Skeletal muscle satellite cell (primary cell): ENCODE results near the gene ABCC1.
"Not testable (repeated sequence)": the region's sequence is repeated elsewhere in the genome, so short reads cannot be mapped to it uniquely, and the experiment has no call there.

Experiments
- H3K27me3 ChIP-seq: 2 replicates; pipeline ENCODE4 v1.7.0; 2013; ENCODE audit warnings: low read length; ENCODE audit not compliant: control insufficient read depth, insufficient read depth
- H3K36me3 ChIP-seq: 2 replicates; pipeline ENCODE4 v1.7.0; 2013; ENCODE audit warnings: mild to moderate bottlenecking, control low read depth, low read length; ENCODE audit not compliant: insufficient read depth
- H3K4me1 ChIP-seq: 2 replicates; pipeline ENCODE4 v1.7.0; 2013; ENCODE audit warnings: low read length; ENCODE audit not compliant: control insufficient read depth, insufficient read depth
- H3K4me2 ChIP-seq: 2 replicates; pipeline ENCODE4 v1.7.0; 2013; ENCODE audit warnings: mild to moderate bottlenecking, low read length
- H3K4me3 ChIP-seq: 2 replicates; pipeline ENCODE4 v1.7.0; 2013; ENCODE audit warnings: low read length
- H3K9ac ChIP-seq: 2 replicates; pipeline ENCODE4 v1.7.0; 2013; ENCODE audit warnings: mild to moderate bottlenecking, low read depth, low read length, moderate library complexity
- H3K9me3 ChIP-seq: replicated peaks from 2 replicates; pipeline ENCODE4 v1.7.0; 2013; ENCODE audit warnings: mild to moderate bottlenecking, control low read depth, low read length

The ABCC1 gene

DNA sequence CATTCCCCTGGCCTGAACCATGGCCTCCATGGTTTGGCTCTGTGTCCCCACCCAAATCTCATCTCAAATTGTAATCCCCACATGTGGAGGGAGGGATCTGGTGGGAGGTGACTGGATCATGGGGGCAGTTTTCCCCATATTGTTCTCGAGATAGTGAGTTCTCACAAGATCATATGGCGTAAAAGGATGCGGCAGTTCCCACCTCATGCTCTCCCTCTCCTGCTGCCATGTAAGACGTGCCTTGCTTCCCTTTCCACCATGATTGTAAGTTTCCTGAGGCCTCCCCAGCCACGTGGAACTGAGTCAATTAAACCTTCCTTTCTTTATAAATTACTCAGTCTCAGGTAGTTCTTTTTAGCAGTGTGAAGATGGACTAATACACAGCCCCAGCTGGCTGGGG lies 212.4 kb downstream of the ABCC1 start:
- H3K36me3 ChIP-seq, H3K4me3 ChIP-seq, H3K4me1 ChIP-seq, H3K4me2 ChIP-seq, H3K9ac ChIP-seq, H3K9me3 ChIP-seq: not testable (repeated sequence)
- H3K27me3 ChIP-seq: peaks cover 37% of the 10 kb centered on the region

DNA sequence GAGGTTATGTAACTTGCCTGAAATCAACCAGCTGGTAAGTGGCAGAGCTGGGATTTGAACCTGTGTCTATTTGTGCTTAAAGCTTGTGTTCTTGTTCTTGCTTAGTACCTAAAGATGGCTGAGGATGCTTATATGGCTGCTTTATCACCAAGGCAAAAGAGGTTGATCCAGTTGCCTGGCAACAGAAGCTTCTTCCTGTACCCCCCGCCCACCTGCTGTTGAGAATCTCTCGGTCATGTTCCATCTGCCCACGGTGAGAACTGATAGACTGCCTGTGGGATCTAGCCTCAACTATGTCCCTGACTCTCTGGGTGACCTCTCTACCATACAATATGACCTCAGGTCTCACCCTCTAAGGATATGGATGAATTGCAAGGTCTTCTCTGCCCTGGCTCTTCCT lies 213.2 kb downstream of the ABCC1 start:
- Histone ChIP-seq H3K27me3 (peaks cover 37% of the 10 kb centered on the region), H3K36me3 (no peaks in the 10 kb centered on the region), H3K9ac (no peak overlapping the region), H3K9me3 (peaks cover 9% of the 10 kb centered on the region), H3K4me1 (no peaks in the 10 kb centered on the region), H3K4me2 (no peak overlapping the region), H3K4me3 (no peak overlapping the region)

DNA sequence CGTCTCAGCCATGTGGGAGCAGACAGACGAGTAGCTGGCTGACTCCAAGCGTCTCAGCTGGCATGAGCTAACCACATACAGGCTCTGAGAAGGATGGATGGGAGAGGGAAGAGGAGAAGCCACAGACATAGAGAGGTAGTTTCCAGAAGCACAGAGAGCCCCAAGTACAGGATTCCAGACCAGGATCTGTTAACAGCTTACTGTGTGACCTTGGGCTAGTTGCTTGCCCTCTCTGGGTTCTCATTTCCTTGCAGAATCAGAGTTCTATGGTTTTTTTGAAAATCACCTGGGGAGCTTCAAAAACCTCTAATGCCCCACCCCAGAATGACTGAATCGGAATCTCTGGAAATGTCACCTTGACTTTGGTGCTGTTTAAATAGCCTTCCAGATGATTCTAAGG lies 213.7 kb downstream of the ABCC1 start:
- H3K27me3 ChIP-seq: peaks cover 37% of the 10 kb centered on the region
- no peaks in the 10 kb centered on the region for H3K36me3 ChIP-seq
- H3K4me2 ChIP-seq: no peak overlapping the region
- no peaks in the 10 kb centered on the region for H3K4me1 ChIP-seq
- H3K4me3 ChIP-seq: no peak overlapping the region
- H3K9ac ChIP-seq: no peak overlapping the region
- peaks cover 9% of the 10 kb centered on the region for H3K9me3 ChIP-seq

DNA sequence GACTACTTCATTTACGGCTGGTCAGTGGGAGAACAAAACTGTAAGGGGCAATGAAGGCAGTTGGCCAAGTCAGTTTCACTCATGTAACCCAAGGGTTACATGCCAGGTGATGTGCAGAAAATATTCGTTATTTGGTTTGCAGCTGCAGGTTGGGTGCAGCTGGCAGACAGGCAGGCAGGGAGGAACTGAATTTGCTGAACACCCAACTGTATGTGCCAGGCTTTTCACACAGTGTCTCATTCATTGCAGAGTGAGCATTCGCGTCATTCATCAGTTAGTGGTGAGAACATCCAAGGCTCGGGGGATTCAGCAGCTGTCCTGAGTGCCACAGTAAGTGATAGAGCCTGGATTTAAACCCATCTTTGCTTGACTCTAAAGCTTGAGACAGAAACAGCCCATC lies 214.2 kb downstream of the ABCC1 start:
- H3K9ac ChIP-seq: no peak overlapping the region
- peaks cover 37% of the 10 kb centered on the region for H3K27me3 ChIP-seq
- H3K36me3 ChIP-seq: no peaks in the 10 kb centered on the region
- peaks cover 6% of the 10 kb centered on the region for H3K9me3 ChIP-seq
- no peaks in the 10 kb centered on the region for H3K4me1 ChIP-seq
- H3K4me3 ChIP-seq: no peak overlapping the region
- no peak overlapping the region for H3K4me2 ChIP-seq

DNA sequence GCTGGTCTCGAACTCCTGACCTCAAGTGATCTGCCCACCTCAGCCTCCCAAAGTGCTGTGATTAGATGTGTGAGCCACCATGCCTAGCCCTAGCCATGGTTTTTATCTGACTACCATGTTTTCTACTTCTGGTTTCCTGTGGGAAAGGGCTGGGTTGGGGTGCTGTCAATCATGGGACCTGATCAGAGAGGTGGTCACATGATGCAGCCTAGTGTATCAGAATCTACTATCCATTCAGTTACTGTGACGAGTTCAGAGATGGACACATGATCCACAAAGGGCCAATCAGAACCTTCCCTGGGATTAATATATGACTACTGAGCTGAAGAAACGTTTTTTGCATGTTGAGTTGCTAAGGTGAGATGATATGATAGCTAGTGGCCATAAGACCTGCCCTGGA lies 214.8 kb downstream of the ABCC1 start:
- H3K27me3 ChIP-seq: peaks cover 37% of the 10 kb centered on the region
- no peak overlapping the region for H3K4me2 ChIP-seq
- H3K36me3 ChIP-seq: no peaks in the 10 kb centered on the region
- no peaks in the 10 kb centered on the region for H3K4me1 ChIP-seq
- no peak overlapping the region for H3K4me3 ChIP-seq
- no peak overlapping the region for H3K9ac ChIP-seq
- H3K9me3 ChIP-seq: no peaks in the 10 kb centered on the region

GRCh38 chr16:16166085-16166484 lies 216.7 kb downstream of the ABCC1 start:
- Histone ChIP-seq H3K36me3 (no peaks in the 10 kb centered on the region), H3K4me2 (no peak overlapping the region), H3K9ac (no peak overlapping the region), H3K4me3 (no peak overlapping the region), H3K27me3 (peaks cover 36% of the 10 kb centered on the region), H3K9me3 (no peaks in the 10 kb centered on the region), H3K4me1 (no peaks in the 10 kb centered on the region)

DNA sequence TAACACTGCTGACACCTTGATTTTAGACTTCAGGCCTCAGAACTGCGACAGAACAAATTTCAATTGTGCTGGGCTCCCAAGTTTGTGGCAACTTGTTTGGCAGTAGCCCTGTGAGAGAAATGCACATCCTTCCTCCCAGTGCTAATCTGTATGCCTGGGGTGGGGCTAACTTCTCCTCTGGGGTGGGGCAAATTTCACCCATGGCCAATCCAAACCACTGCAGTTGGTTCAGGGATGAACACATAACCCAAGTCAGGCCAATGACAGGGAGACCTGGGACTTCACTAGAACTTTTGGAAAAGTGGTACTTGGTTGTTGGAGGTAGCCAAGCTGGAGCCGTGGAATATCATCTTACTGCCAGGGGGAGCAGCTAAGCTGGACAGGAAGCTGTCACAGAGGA lies 217.5 kb downstream of the ABCC1 start:
- Histone ChIP-seq H3K9ac (no peak overlapping the region), H3K27me3 (peaks cover 28% of the 10 kb centered on the region), H3K36me3 (no peaks in the 10 kb centered on the region), H3K9me3 (no peaks in the 10 kb centered on the region), H3K4me3 (no peak overlapping the region), H3K4me1 (no peaks in the 10 kb centered on the region), H3K4me2 (no peak overlapping the region)

DNA sequence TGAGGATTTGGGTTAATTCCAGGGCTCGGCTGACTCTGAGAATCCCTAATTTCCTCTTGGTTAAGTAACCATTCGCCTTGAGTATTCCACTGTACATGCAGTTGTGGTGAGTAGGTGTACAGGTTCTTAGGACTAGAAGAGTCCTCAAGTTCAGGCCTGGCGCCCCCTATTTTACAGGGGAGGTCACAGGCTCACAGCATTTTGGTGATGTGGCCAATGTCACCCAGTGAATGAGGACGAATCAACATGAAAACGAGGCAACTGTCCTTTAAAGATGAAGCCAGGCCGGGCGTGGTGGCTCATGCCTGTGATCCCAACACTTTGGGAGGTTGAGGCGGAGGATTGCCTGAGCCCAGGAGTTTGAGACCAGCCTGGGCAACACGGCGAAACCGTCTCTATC lies 218.5 kb downstream of the ABCC1 start:
- no peaks in the 10 kb centered on the region for H3K36me3 ChIP-seq
- H3K4me2 ChIP-seq: no peak overlapping the region
- H3K4me3 ChIP-seq: no peak overlapping the region
- no peaks in the 10 kb centered on the region for H3K4me1 ChIP-seq
- no peaks in the 10 kb centered on the region for H3K9me3 ChIP-seq
- no peak overlapping the region for H3K9ac ChIP-seq
- peaks cover 19% of the 10 kb centered on the region for H3K27me3 ChIP-seq

DNA sequence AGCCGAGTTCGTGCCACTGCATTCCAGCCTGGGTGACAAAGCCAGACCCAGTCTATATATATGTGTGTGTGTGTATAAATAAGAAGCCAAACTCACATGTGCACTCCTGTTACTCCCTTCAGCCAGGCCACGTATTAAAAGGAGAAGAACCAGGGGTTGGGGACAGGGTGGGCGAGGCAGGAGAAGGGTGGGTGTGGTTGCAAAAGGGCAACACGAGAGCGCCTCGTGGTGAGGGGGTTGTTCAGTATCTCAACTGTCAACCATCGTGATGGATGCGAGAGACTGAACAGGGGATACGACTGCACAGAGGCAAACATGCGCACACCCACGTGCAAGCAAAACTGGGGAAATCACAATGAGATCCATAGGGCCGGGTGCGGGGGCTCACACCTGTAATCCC lies 219.0 kb downstream of the ABCC1 start:
- H3K9me3 ChIP-seq: no peaks in the 10 kb centered on the region
- no peak overlapping the region for H3K4me2 ChIP-seq
- peaks cover 14% of the 10 kb centered on the region for H3K27me3 ChIP-seq
- H3K36me3 ChIP-seq: no peaks in the 10 kb centered on the region
- H3K9ac ChIP-seq: no peak overlapping the region
- no peak overlapping the region for H3K4me3 ChIP-seq
- no peaks in the 10 kb centered on the region for H3K4me1 ChIP-seq

DNA sequence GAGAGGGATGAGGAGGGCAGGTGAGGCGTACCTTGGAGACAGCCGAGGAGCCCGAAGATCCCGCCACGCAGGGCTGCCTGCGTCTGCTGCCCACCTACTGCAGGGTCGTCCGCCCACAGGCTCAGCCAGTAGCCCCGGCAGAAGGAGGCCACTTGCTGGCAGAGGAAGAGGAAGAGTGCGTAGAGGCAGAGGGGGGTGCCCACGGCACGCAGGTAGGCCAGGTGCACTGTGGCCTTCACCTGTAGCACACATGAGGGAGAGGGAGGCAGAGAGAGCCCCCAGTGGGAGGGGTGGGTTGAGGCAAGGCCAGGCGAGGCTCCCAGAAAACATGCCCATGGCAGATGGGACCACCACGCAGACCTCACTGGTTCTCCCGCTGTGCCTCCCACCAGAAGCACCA lies 220.2 kb downstream of the ABCC1 start:
- H3K27me3 ChIP-seq: peaks cover 3% of the 10 kb centered on the region
- H3K4me2 ChIP-seq: no peak overlapping the region
- H3K36me3 ChIP-seq: no peaks in the 10 kb centered on the region
- no peaks in the 10 kb centered on the region for H3K9me3 ChIP-seq
- no peak overlapping the region for H3K4me3 ChIP-seq
- no peak overlapping the region for H3K9ac ChIP-seq
- H3K4me1 ChIP-seq: no peaks in the 10 kb centered on the region

- Histone ChIP-seq H3K9ac (no peak overlapping the region), H3K36me3 (no peaks in the 10 kb centered on the region), H3K27me3 (peaks cover 4% of the 10 kb centered on the region), H3K9me3 (peaks cover 2% of the 10 kb centered on the region), H3K4me3 (no peak overlapping the region), H3K4me1 (no peaks in the 10 kb centered on the region), H3K4me2 (no peak overlapping the region)
These were observed 222.0 kb downstream of the ABCC1 start for GRCh38 chr16:16171332-16171919.

- Histone ChIP-seq H3K9ac (no peak overlapping the region), H3K36me3 (no peaks in the 10 kb centered on the region), H3K4me3 (no peak overlapping the region), H3K4me2 (no peak overlapping the region), H3K9me3 (peaks cover 2% of the 10 kb centered on the region), H3K27me3 (peaks cover 7% of the 10 kb centered on the region), H3K4me1 (no peaks in the 10 kb centered on the region)
These were observed 223.6 kb downstream of the ABCC1 start for GRCh38 chr16:16172991-16173390.
